SJSA1 (cell line): ENCODE data around the gene MARCHF10. TPM values are rescaled to one million over a fixed set of nuclear protein-coding genes. Genes with fewer than 3 reads are reported as not detected.

Experiments used
- DNase-seq, 2 experiments: peaks; one replicate each; pipeline ENCODE4 v3.0.0-alpha.2; 2015 to 2020; ENCODE audit warnings: low spot score in 2 of 2, low read depth in 1 of 2
- H3K27ac ChIP-seq: fragments of 250-450 bp; sonication (Bioruptor Pico); 2 replicates; pipeline ENCODE4 v1.5.1; 2020; ENCODE audit warnings: mild to moderate bottlenecking, moderate library complexity
- H3K27me3 ChIP-seq: fragments of 250-450 bp; sonication (Bioruptor Pico); replicated peaks from 2 replicates; pipeline ENCODE4 v1.5.1; 2020; ENCODE audit warnings: mild to moderate bottlenecking, moderate library complexity
- H3K36me3 ChIP-seq: fragments of 250-450 bp; sonication (Bioruptor Pico); 2 replicates; pipeline ENCODE4 v1.5.1; 2020; ENCODE audit warnings: mild to moderate bottlenecking
- H3K4me1 ChIP-seq: fragments of 250-450 bp; sonication (Bioruptor Pico); replicated peaks from 2 replicates; pipeline ENCODE4 v1.6.1; 2021; ENCODE audit warnings: mild to moderate bottlenecking
- H3K4me3 ChIP-seq: fragments of 250-450 bp; sonication (Bioruptor Pico); 2 replicates; pipeline ENCODE4 v1.5.1; 2020; ENCODE audit warnings: mild to moderate bottlenecking
- H3K9me3 ChIP-seq: fragments of 250-450 bp; sonication (Bioruptor Pico); replicated peaks from 2 replicates; pipeline ENCODE4 v1.5.1; 2020; ENCODE audit warnings: mild to moderate bottlenecking
- total RNA-seq: library from RNA; depleted of rRNA; stranded (reverse); fragments of >200 nt; shearing (Covaris generic); gene quantifications from 2 replicates; pipeline ENCODE4 v1.2.3, GENCODE V29; 2014; rRNA removed

Gene MARCHF10
- total RNA-seq, 1 experiment from 2014 or later = 0.71 TPM

DNA sequence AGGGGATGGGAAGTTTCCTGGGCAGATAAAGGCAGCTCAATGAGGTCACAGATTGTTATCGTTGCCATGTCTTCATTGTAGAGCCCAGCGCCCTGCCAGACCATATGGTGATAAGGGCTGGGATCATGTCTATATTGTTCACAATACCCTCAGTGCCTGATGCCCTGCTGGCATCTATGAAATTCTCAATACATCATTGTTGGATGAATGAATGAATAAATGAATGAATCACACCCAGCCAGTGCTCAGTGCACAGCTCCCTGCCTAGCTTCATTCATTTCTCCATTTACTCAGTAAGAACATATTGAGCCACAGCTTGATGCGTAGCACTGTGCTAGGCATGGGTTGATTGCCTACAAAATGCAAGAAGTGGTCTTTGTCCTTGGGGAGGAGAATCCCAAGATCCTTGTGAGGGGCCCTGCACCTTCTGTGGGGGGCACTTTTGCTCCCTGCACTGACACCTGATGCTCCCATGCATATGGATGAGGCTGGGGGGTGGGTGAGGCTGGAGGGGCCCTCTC lies 150.9 kb downstream of the MARCHF10 start:
- Histone ChIP-seq H3K27me3 (no peaks in the 10 kb centered on the region), H3K36me3 (peaks cover 27% of the 10 kb centered on the region), H3K4me1 (peaks cover 35% of the 10 kb centered on the region), H3K9me3 (peaks cover 4% of the 10 kb centered on the region; the same call in 1 of the 2 replicates), H3K4me3 (no peak overlapping the region), H3K27ac (no peak overlapping the region)
- no peak for DNase-seq

- Histone ChIP-seq H3K4me3 (no peak overlapping the region), H3K36me3 (peaks cover 29% of the 10 kb centered on the region), H3K4me1 (peaks cover 42% of the 10 kb centered on the region), H3K27ac (no peak overlapping the region), H3K27me3 (no peaks in the 10 kb centered on the region), H3K9me3 (peaks cover 4% of the 10 kb centered on the region; the same call in 1 of the 2 replicates)
- DNase-seq = no peak
Measured at GRCh38 chr17:62656446-62656845, 151.7 kb downstream of the MARCHF10 start.

DNA sequence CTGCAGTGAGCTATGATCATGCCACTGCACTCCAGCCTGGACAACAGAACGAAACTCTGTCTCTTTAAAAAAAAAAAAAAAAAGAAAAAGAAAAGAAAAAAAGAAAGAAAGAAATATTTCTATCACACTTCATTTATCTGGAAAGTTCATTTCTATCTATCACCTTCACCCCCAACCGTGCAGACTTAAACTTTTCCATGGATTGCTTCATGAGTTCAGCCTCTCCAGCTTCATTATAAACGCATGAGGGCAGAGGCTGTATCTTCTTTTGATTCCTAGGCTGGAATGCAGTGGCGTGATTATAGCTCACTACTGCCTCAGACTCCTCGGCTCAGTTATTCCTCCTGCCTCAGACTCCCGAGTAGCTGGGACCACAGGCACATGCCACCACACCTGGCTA lies 152.5 kb downstream of the MARCHF10 start:
- Histone ChIP-seq H3K36me3 (peaks cover 29% of the 10 kb centered on the region), H3K27ac (no peak overlapping the region), H3K27me3 (no peaks in the 10 kb centered on the region), H3K9me3 (peaks cover 4% of the 10 kb centered on the region; the same call in 1 of the 2 replicates), H3K4me1 (peaks cover 46% of the 10 kb centered on the region), H3K4me3 (no peak overlapping the region)
- no peak for DNase-seq

DNA sequence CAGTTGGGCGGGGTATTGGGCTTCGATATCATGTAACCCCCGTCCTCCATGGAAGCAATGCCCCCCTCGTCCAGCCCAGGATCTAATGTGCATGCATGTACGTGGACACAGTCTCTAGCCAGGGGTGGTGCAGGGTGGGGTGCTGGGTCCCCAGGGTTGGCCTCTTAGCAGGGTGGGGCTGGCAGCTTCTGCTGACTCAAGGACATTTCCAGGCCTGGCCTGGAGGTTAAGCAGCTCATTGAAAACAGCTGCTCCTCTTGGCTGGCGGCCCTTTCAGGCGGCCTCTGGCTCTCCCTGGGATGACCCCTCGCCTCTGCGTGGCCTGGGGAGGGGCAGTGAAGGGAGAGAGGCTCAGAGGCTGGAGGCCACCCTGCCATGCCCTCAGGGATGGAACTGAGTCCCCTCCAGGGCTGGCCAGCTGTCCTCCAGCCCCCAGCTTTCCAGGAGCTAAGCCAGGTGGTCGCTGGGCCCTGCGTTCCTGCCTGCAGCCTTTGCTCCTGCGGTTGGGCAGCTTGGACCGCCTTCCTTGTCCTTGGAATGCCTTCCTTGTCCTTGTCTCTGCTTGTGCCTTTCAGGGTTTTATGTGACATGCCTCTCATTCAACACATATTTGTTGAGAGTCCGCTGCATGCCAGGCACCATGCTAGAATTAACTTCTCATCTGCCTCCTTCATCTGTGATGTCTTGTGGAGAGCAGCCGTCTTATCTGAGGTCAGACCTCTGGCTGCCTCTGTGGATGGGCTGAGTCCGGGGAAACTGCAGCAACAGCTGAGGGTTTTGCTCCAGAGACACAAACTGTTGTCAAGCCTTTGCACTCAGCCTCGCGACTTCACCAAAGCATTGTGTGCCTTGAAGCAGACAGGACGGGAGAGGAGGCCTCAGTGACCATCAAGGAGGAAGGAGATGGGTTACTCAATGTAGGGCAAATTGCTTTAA lies 154.0 kb downstream of the MARCHF10 start:
- peaks cover 28% of the 10 kb centered on the region for H3K36me3 ChIP-seq
- H3K9me3 ChIP-seq = no peaks in the 10 kb centered on the region
- peak overlapping the region; percentile 88 for H3K27ac ChIP-seq

DNA sequence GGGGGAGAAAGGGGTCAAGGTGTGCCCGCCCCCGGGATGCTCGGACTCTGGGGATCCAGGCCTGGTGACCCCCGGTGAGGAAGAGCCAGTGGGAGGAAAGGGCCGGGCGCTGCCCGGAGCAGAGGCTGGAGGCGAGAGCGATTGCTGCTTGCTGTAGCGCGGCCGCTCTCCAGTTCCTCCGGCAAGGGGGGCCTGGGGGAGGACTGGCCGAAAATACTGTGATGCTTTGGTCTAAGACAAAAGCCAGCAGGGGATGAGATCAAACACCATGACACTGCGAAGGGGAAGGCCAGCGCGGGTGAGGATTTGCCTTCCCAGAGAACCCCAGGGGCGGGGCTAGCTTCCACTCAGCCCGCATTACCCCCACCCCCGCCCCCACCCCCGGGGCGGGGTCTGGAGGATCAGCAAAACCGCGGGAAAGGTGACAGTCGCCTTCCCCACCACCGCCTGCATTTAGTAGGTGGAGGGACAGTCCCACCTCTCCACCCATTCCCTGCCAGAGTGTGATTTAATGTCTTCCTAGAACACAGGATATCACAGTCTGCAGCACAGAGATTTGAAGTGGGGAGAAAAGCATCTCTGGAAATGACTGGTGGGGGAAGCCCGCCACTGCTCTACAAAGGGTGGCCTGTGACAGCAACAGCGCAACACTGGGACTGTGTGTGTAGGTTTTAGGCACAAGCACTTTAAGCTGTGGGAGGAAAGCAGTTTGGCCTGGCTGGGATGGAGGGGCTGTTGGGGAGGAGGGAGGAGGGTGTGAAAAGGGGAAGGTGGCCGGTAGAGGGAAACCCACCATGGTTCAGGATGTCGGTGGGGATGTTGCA lies 154.9 kb downstream of the MARCHF10 start:
- Histone ChIP-seq H3K9me3 (no peaks in the 10 kb centered on the region), H3K4me1 (peaks cover 53% of the 10 kb centered on the region), H3K27ac (peak overlapping the region; percentile 88), H3K4me3 (peak overlapping the region; percentile 32), H3K36me3 (peaks cover 19% of the 10 kb centered on the region), H3K27me3 (no peaks in the 10 kb centered on the region)
- DNase-seq = peak; percentile 86 to 94

More for the DNA sequence above, 154.0 kb downstream of the MARCHF10 start:
- Histone ChIP-seq H3K27me3 (no peaks in the 10 kb centered on the region), H3K4me3 (no peak overlapping the region), H3K4me1 (peaks cover 46% of the 10 kb centered on the region)
- peak in 1 of 2 experiments; percentile 71 for DNase-seq

- peaks cover 15% of the 10 kb centered on the region for H3K36me3 ChIP-seq
- peak overlapping the region; percentile 88 for H3K27ac ChIP-seq
- H3K4me1 ChIP-seq = peaks cover 61% of the 10 kb centered on the region
- H3K27me3 ChIP-seq = no peaks in the 10 kb centered on the region
- peak; percentile 90 to 95 for DNase-seq
- peak overlapping the region; percentile 32 for H3K4me3 ChIP-seq
- H3K9me3 ChIP-seq = no peaks in the 10 kb centered on the region
Measured at GRCh38 chr17:62652251-62653001, 155.7 kb downstream of the MARCHF10 start.

Other genes with a start within 250 kb of the MARCHF10 start
- 202 and 254 TPM in 2 replicates for gene MRC2, start 180.6 kb downstream of the MARCHF10 start, total RNA-seq
- gene TANC2, start 157.9 kb upstream of the MARCHF10 start, total RNA-seq = 2.3 and 7.7 TPM in 2 replicates